IMR-90 (cell line): ENCODE data around the gene FEV. TPM values are rescaled to one million over a fixed set of nuclear protein-coding genes. Genes with fewer than 3 reads are reported as not detected.

ENCODE experiments used
- ATAC-seq: fragments of 200-7000 bp; cut with Tn5 transposase; 2 replicates; pipeline ENCODE4 v1.9.1; 2020; ENCODE audit warnings: low read depth, mild to moderate bottlenecking, moderate library complexity
- BruUV-seq: library from RNA; stranded (reverse); fragments of 400-500 nt; replicated peaks from 2 replicates; lab custom pipeline; 2021; lab: Mats Ljungman, UMichigan
- CTCF ChIA-PET: fragments of 300-600 bp; formaldehyde crosslinking; extraction: SDS; loops from one replicate; lab custom pipeline; 2021; ENCODE audit warnings: antibody characterized with exemption; lab: Yijun Ruan, JAX
- POLR2A ChIA-PET: fragments of 300-600 bp; sonication (Branson Sonifier 250); formaldehyde crosslinking; loops from one replicate; lab custom pipeline; 2022; ENCODE audit warnings: antibody characterized with exemption; ENCODE audit not compliant: unreplicated experiment; lab: Charles Lee
- DNase-seq: peaks from one replicate; pipeline ENCODE4 v3.0.0; 2013
- H2AFZ ChIP-seq: replicated peaks from 2 replicates; pipeline ENCODE3; 2013; ENCODE audit warnings: low read length, mild to moderate bottlenecking; ENCODE audit not compliant: poor library complexity
- H2AK5ac ChIP-seq: 2 replicates; pipeline ENCODE4 v1.6.1; 2013; ENCODE audit warnings: low read depth, low read length, inconsistent platforms
- H2AK9ac ChIP-seq: replicated peaks from 2 replicates; pipeline ENCODE3; 2013; ENCODE audit warnings: mild to moderate bottlenecking, low read depth, low read length, moderate library complexity; ENCODE audit not compliant: poor library complexity
- H2BK120ac ChIP-seq: 2 replicates; pipeline ENCODE4 v1.6.1; 2013; ENCODE audit warnings: low read depth, low read length, inconsistent platforms
- H2BK15ac ChIP-seq: 3 replicates; pipeline ENCODE4 v1.6.1; 2013; ENCODE audit warnings: low read depth, low read length, inconsistent platforms
- H2BK20ac ChIP-seq: 2 replicates; pipeline ENCODE4 v1.6.1; 2013; ENCODE audit warnings: low read depth, mild to moderate bottlenecking, inconsistent platforms, low read length, moderate library complexity
- H2BK5ac ChIP-seq: 2 replicates; pipeline ENCODE4 v1.6.1; 2013; ENCODE audit warnings: mild to moderate bottlenecking, low read depth, low read length, inconsistent platforms; ENCODE audit not compliant: poor library complexity, severe bottlenecking
- H3K14ac ChIP-seq: replicated peaks from 2 replicates; pipeline ENCODE4 v1.6.1; 2013; ENCODE audit warnings: low read depth, low read length, inconsistent platforms
- H3K18ac ChIP-seq: 2 replicates; pipeline ENCODE4 v1.6.1; 2013; ENCODE audit warnings: low read depth, low read length, control low read depth
- H3K23ac ChIP-seq: 2 replicates; pipeline ENCODE4 v1.6.1; 2013; ENCODE audit warnings: low read depth, low read length, inconsistent platforms
- H3K27ac ChIP-seq: 2 replicates; pipeline ENCODE4 v1.5.1; 2013; ENCODE audit warnings: mild to moderate bottlenecking, control low read depth, low read length; ENCODE audit not compliant: insufficient read depth
- H3K27me3 ChIP-seq: 2 replicates; pipeline ENCODE4 v1.6.1; 2013; ENCODE audit warnings: low read length; ENCODE audit not compliant: control insufficient read depth, insufficient read depth
- H3K36me3 ChIP-seq: 2 replicates; pipeline ENCODE4 v1.6.1; 2013; ENCODE audit warnings: low read length, mixed read lengths; ENCODE audit not compliant: control insufficient read depth, insufficient read depth
- H3K4ac ChIP-seq: 2 replicates; pipeline ENCODE4 v1.6.1; 2013; ENCODE audit warnings: low read depth, low read length, inconsistent platforms
- H3K4me1 ChIP-seq: 2 replicates; pipeline ENCODE4 v1.6.1; 2013; ENCODE audit warnings: low read length, mixed read lengths; ENCODE audit not compliant: control insufficient read depth, insufficient read depth
- H3K4me2 ChIP-seq: 2 replicates; pipeline ENCODE4 v1.6.1; 2013; ENCODE audit warnings: low read depth, mild to moderate bottlenecking, control low read depth, low read length, moderate library complexity
- H3K4me3 ChIP-seq: 2 replicates; pipeline ENCODE4 v1.5.1; 2013; ENCODE audit warnings: low read depth, mild to moderate bottlenecking, control low read depth, low read length, moderate library complexity; ENCODE audit not compliant: insufficient read depth
- H3K56ac ChIP-seq: 2 replicates; pipeline ENCODE4 v1.6.1; 2013; ENCODE audit warnings: low read length, inconsistent platforms; ENCODE audit not compliant: insufficient read depth; ENCODE audit errors: extremely low read depth
- H3K79me1 ChIP-seq, 2 experiments: 2 replicates each; pipeline ENCODE4 v1.6.1; 2013; ENCODE audit warnings: low read length in 2 of 2, inconsistent platforms in 1 of 2, low read depth in 1 of 2
- H3K9ac ChIP-seq: 2 replicates; pipeline ENCODE4 v1.6.1; 2013; ENCODE audit warnings: low read depth, low read length, control low read depth
- H3K9me1 ChIP-seq: 2 replicates; pipeline ENCODE4 v1.6.1; 2013; ENCODE audit warnings: low read length, inconsistent platforms; ENCODE audit not compliant: insufficient read depth
- H3K9me3 ChIP-seq: 2 replicates; pipeline ENCODE4 v1.6.1; 2013; ENCODE audit warnings: low read length; ENCODE audit not compliant: control insufficient read depth, insufficient read depth
- H4K20me1 ChIP-seq: 2 replicates; pipeline ENCODE4 v1.6.1; 2013; ENCODE audit warnings: low read length, inconsistent platforms; ENCODE audit not compliant: insufficient read depth
- H4K5ac ChIP-seq: 2 replicates; pipeline ENCODE4 v1.6.1; 2013; ENCODE audit warnings: mild to moderate bottlenecking, low read depth, low read length, control low read depth
- H4K8ac ChIP-seq, 2 experiments: 2 replicates each; pipeline ENCODE4 v1.6.1; 2013; ENCODE audit warnings: low read depth in 2 of 2, low read length in 2 of 2, control low read depth in 1 of 2, inconsistent platforms in 1 of 2
- H4K91ac ChIP-seq: 2 replicates; pipeline ENCODE4 v1.6.1; 2013; ENCODE audit warnings: low read depth, low read length, inconsistent platforms; ENCODE audit not compliant: insufficient read depth
- BHLHE40 ChIP-seq: fragments of 150-350 bp; IDR thresholded peaks from 2 replicates; pipeline ENCODE4 v1.6.1; 2016; ENCODE audit warnings: mild to moderate bottlenecking, low read depth, low read length
- CHD1 ChIP-seq: IDR thresholded peaks from 2 replicates; pipeline ENCODE4 v1.6.1; 2012; ENCODE audit warnings: low read depth, low read length, improper control_type of control experiment
- FOS ChIP-seq: fragments of 150-350 bp; IDR thresholded peaks from 2 replicates; pipeline ENCODE4 v1.6.1; 2016; ENCODE audit warnings: low read depth, low read length
- MAZ ChIP-seq: IDR thresholded peaks from 2 replicates; pipeline ENCODE4 v1.6.1; 2012; ENCODE audit warnings: low read depth, mild to moderate bottlenecking, low read length, improper control_type of control experiment, moderate library complexity, borderline replicate concordance
- MXI1 ChIP-seq: IDR thresholded peaks from 2 replicates; pipeline ENCODE4 v1.6.1; 2012; ENCODE audit warnings: low read depth, mild to moderate bottlenecking, low read length, moderate library complexity, borderline replicate concordance
- NFE2L2 ChIP-seq: fragments of 150-350 bp; IDR thresholded peaks from 2 replicates; pipeline ENCODE4 v1.6.1; 2016; ENCODE audit warnings: low read depth, mild to moderate bottlenecking, low read length
- POLR2A ChIP-seq: IDR thresholded peaks from 2 replicates; pipeline ENCODE4 v1.6.1; 2012; ENCODE audit warnings: mild to moderate bottlenecking, low read depth, low read length
- RCOR1 ChIP-seq: IDR thresholded peaks from 2 replicates; pipeline ENCODE4 v1.6.1; 2012; ENCODE audit warnings: mild to moderate bottlenecking, low read length, improper control_type of control experiment; ENCODE audit not compliant: insufficient replicate concordance
- RFX5 ChIP-seq: IDR thresholded peaks from 2 replicates; pipeline ENCODE4 v1.8.0; 2012; ENCODE audit warnings: low read depth, mild to moderate bottlenecking, low read length, moderate library complexity
- SMC3 ChIP-seq: fragments of 150-350 bp; IDR thresholded peaks from 2 replicates; pipeline ENCODE4 v1.6.1; 2016; ENCODE audit warnings: low read depth, mild to moderate bottlenecking, antibody characterized with exemption, low read length, moderate library complexity
- WGBS, 2 experiments: methylation state at CpG; one replicate each; pipeline versions ENCODE4 v1.1.5 to v1.1.7; 2013; ENCODE audit warnings: missing lambda C conversion rate in 2 of 2; ENCODE audit not compliant: insufficient read length in 1 of 2; ENCODE audit errors: extremely low coverage in 2 of 2; 5-methylcytosine and 5-hydroxymethylcytosine counted together
- dilution Hi-C: fragments of 300-500 bp; cut with HindIII; formaldehyde crosslinking; loops from one replicate; pipeline ENCODE4 v1.14.3; 2018; ENCODE audit warnings: low sequenced_read_pairs; ENCODE audit not compliant: unreplicated experiment
- in situ Hi-C: fragments of 300-500 bp; cut with MboI; formaldehyde crosslinking; loops from 3 replicates; pipeline ENCODE4 v1.14.3; 2019; ENCODE audit warnings: low sequenced_read_pairs, inconsistent platforms, mixed read lengths
- intact Hi-C: fragments of 100-400 bp; cut with micrococcal nuclease; formaldehyde crosslinking; loops from 2 replicates; pipeline ENCODE4 v1.10.0; 2022
- polyA plus RNA-seq, 3 experiments: library from polyadenylated mRNA; depleted of rRNA; stranded (reverse); fragments of >200 nt; gene quantifications; 2 replicates each; pipeline ENCODE4 v1.2.3, GENCODE V29; 2012; ENCODE audit warnings: low replicate concordance in 1 of 3
- total RNA-seq: library from RNA; depleted of rRNA; stranded (reverse); fragments of >200 nt; gene quantifications from 2 replicates; pipeline ENCODE4 v1.2.3, GENCODE V29; 2012

The FEV gene
- total and polyA plus RNA-seq, 2 of the 4 experiments (the other 2 are of a cell fraction): not detected

DNA sequence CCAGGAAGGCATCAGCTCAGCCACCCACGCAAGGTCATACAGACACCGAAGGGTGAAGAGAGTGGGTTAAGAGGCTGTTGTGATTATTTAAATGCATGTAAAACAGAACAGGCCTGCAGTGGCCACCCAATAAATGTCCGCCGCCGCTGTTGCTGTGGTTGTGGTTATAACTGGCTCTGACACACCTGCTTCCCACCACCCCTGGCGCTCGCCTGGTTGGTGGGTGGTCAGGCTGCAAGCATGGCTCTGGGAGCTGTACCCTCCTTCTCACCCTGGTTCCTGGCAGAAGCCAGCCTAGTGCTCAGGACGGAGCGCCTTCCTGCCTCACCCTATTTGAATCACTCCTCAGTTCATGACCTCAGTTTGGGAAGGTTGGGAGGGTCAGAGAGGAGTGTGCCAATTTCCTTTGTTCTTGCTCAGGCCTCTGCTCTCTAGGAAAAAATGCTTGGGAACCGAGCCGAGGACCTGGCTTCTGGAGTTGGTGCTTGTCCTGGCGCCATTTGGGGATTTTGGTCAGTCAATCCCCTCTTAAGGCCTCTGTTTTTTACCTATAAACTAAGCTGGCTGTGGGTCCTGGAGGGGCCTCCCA, 13.5 kb upstream of the FEV start:
- Histone ChIP-seq H3K4me2 (no peak overlapping the region), H3K4me3 (no peak overlapping the region), H2AK9ac (no peak overlapping the region), H4K91ac (no peak overlapping the region), H3K14ac (no peak overlapping the region), H2BK15ac (no peak overlapping the region), H3K36me3 (no peaks in the 10 kb centered on the region), H4K8ac (no peak overlapping the region), H2AK5ac (no peak overlapping the region), H3K79me1 (no peaks in the 10 kb centered on the region), H3K27me3 (peaks cover 85% of the 10 kb centered on the region), H2BK5ac (no peak overlapping the region), H2BK20ac (no peak overlapping the region), H3K56ac (no peak overlapping the region), H3K9ac (no peak overlapping the region), H3K9me1 (no peaks in the 10 kb centered on the region), H3K23ac (no peak overlapping the region), H3K4ac (no peak overlapping the region), H3K4me1 (no peaks in the 10 kb centered on the region; the same call in 1 of the 2 replicates), H2BK120ac (no peak overlapping the region), H4K20me1 (no peaks in the 10 kb centered on the region; the same call in 1 of the 2 replicates), H4K5ac (no peak overlapping the region), H3K9me3 (no peaks in the 10 kb centered on the region; the same call in 1 of the 2 replicates), H3K18ac (no peak overlapping the region), H2AFZ (no peak overlapping the region), H3K27ac (no peak overlapping the region)
- in situ Hi-C loops: no loop called here
- TF ChIP-seq NFE2L2: no peak
- no peak for TF ChIP-seq BHLHE40
- TF ChIP-seq SMC3: no peak
- no peak for TF ChIP-seq RCOR1
- TF ChIP-seq CHD1: no peak
- TF ChIP-seq RFX5: no peak
- no peak for TF ChIP-seq MAZ
- no peak for TF ChIP-seq MXI1
- TF ChIP-seq POLR2A: no peak
- TF ChIP-seq FOS: no peak
- WGBS, 2 experiments: no CpG with 5 or more reads among the region's 12 CpGs
- no peak for DNase-seq
- intact Hi-C loops: no loop called here
- CTCF ChIA-PET: no interaction called here
- ATAC-seq: no peak
- POLR2A ChIA-PET: interaction anchor here (0.6 kb wide), 1 partner anchor 381 kb away, joined by 3 read pairs; no protein-coding TSS in a partner anchor
- dilution Hi-C loops: no loop called here
- BruUV-seq: no TSS peak
